ENCODE results near the gene MEN1. TPM values are rescaled to one million over a fixed set of nuclear protein-coding genes. Genes with fewer than 3 reads are reported as not detected.
"Not testable (repeated sequence)": the region's sequence is repeated elsewhere in the genome, so short reads cannot be mapped to it uniquely, and the experiment has no call there.

Gene MEN1
- total and polyA plus RNA-seq, 2 of the 13 experiments (the other 11 are each of a cell fraction or from before 2014, with no cell fraction given) = 20.5 to 27.3 TPM

DNA sequence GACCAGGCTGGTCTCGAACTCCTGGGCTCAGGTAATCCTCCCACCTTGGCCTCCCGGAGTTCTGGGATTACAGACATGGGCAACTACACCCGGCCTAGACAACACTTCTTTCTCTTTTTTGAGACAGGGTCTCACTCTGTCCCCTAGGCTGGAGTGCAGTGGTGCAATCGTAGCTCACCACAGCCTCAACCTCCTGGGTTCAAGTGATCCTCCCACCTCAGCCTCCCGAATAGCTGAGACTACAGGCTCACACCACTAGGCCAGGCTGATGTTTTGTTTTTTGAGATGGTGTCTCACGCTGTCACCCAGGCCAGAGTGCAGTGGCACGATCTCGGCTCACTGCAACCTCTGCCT lies 35.4 kb upstream of the MEN1 start:
- not testable (repeated sequence) for H3K27me3 ChIP-seq (ENCODE audit: control insufficient read depth in 1 of 2, insufficient read depth in 2 of 2, low read length in 2 of 2); FAIRE-seq; H3K9me3 ChIP-seq (ENCODE audit: low read length); H4K20me1 ChIP-seq (ENCODE audit: insufficient read depth, low read length); H3K9ac ChIP-seq (ENCODE audit: insufficient read depth, low read depth, low read length); H3K4me3 ChIP-seq (replicated peaks in 1 of 3; ENCODE audit: insufficient read depth in 1 of 3, low read depth in 2 of 3, low read length in 3 of 3); ATAC-seq; BruUV-seq (replicated peaks); H3K36me3 ChIP-seq (replicated peaks in 1 of 2; ENCODE audit: control insufficient read depth in 1 of 2, insufficient read depth in 2 of 2, low read length in 2 of 2); H2AFZ ChIP-seq (ENCODE audit: low read length); H3K4me2 ChIP-seq (ENCODE audit: low read depth, low read length); DNase-seq (ENCODE audit: low spot score); H3K27ac ChIP-seq (ENCODE audit: extremely low read length, insufficient read depth, low read length); H3K79me2 ChIP-seq (ENCODE audit: insufficient read depth, low read length)
- TF ChIP-seq, protein P1, sequence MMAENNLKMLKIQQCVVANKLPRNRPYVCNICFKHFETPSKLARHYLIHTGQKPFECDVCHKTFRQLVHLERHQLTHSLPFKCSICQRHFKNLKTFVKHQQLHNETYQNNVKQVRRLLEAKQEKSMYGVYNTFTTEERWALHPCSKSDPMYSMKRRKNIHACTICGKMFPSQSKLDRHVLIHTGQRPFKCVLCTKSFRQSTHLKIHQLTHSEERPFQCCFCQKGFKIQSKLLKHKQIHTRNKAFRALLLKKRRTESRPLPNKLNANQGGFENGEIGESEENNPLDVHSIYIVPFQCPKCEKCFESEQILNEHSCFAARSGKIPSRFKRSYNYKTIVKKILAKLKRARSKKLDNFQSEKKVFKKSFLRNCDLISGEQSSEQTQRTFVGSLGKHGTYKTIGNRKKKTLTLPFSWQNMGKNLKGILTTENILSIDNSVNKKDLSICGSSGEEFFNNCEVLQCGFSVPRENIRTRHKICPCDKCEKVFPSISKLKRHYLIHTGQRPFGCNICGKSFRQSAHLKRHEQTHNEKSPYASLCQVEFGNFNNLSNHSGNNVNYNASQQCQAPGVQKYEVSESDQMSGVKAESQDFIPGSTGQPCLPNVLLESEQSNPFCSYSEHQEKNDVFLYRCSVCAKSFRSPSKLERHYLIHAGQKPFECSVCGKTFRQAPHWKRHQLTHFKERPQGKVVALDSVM (CRISPR knock-in tag; IDR thresholded peaks at IDR 0.05) = peak; percentile 97
- TF ChIP-seq ZMYM3 (CRISPR knock-in tag; IDR thresholded peaks at IDR 0.05) (peak; percentile 81), NRL (CRISPR knock-in tag; IDR thresholded peaks at IDR 0.05; ENCODE audit: borderline replicate concordance) (0 out of 2 replicates have a peak, but pooled peaks have one; percentile 43), ADNP (CRISPR knock-in tag; IDR thresholded peaks at IDR 0.05) (0 out of 2 replicates have a peak, but pooled peaks have one; percentile 67), KDM1A (CRISPR knock-in tag; IDR thresholded peaks at IDR 0.05) (0 out of 2 replicates have a peak, but pooled peaks have one; percentile 59)
- 24% methylated on average over 5 of the region's 8 CpGs for WGBS (ENCODE audit: low lambda C conversion rate)
- ChIA-PET CTCF (ENCODE audit: low intra/inter-chr PET ratio, low total read pairs) (interaction anchor here (2.1 to 4.5 kb wide), 2 partner anchors 33 to 48 kb away, joined by 6 to 72 read pairs; partner anchors contain the start of gene EHD1), POLR2A (interaction anchor here (0.7 to 4.7 kb wide), 8 partner anchors 25 to 1014 kb away, joined by 3 to 30 read pairs (median 4); partner anchors contain the start of genes ARL2, BATF2 and EHD1)
- in situ Hi-C loops (cut with HindIII; ENCODE audit: extremely low pct_ligation_motif_present, low pct_unique_long_range_greater_than_20kb) = loop anchor here (5.0 kb wide), 1 partner anchor 47 kb away; no protein-coding TSS in a partner anchor
- peaks cover 77% of the 10 kb centered on the region for H3K4me1 ChIP-seq (ENCODE audit: insufficient read depth, low read length)
- intact Hi-C loops (cut with micrococcal nuclease; ENCODE audit: unreplicated experiment) = loop anchor here (5.0 to 10.0 kb wide), 3 partner anchors 43 to 152 kb away; partner anchors contain the start of genes BATF2 and MAP4K2

Data from HepG2 (cell line).